DMS114 treated with DMSO at 0.1 percent for 48 hours (cell line): ENCODE results near the gene SECTM1.

Source experiments
- DNase-seq: peaks from one replicate; lab custom pipeline; 2025; ENCODE audit not compliant: unreplicated experiment; lab: John Stamatoyannopoulos, UW

Gene SECTM1

GRCh38 chr17:82328994-82329507, 4.5 kb downstream of the SECTM1 start:
- no peak for DNase-seq

GRCh38 chr17:82328141-82328993, 5.2 kb downstream of the SECTM1 start:
- DNase-seq: no peak

GRCh38 chr17:82327757-82328140, 5.8 kb downstream of the SECTM1 start:
- DNase-seq: no peak

- no peak for DNase-seq
These were observed 6.3 kb downstream of the SECTM1 start for GRCh38 chr17:82327289-82327688.

- no peak for DNase-seq
These were observed 8.0 kb downstream of the SECTM1 start for GRCh38 chr17:82325286-82326180.

GRCh38 chr17:82324566-82325285, 8.8 kb downstream of the SECTM1 start:
- no peak for DNase-seq

GRCh38 chr17:82323514-82324234, 9.9 kb downstream of the SECTM1 start:
- DNase-seq: no peak

- no peak for DNase-seq
These were observed 10.8 kb downstream of the SECTM1 start for GRCh38 chr17:82322526-82323453.

- no peak for DNase-seq
These were observed 11.6 kb downstream of the SECTM1 start for GRCh38 chr17:82321947-82322466.

GRCh38 chr17:82320956-82321927, 12.3 kb downstream of the SECTM1 start:
- DNase-seq: no peak

GRCh38 chr17:82320140-82320840, 13.3 kb downstream of the SECTM1 start:
- DNase-seq: no peak

GRCh38 chr17:82319619-82320062, 13.9 kb downstream of the SECTM1 start:
- DNase-seq: no peak

GRCh38 chr17:82318772-82319606, 14.6 kb downstream of the SECTM1 start:
- no peak for DNase-seq

- no peak for DNase-seq
These were observed 15.4 kb downstream of the SECTM1 start for GRCh38 chr17:82318169-82318498.

- no peak for DNase-seq
These were observed 16.0 kb downstream of the SECTM1 start, which contains the start of gene CD7 for GRCh38 chr17:82317394-82318168. Gene CD7, minus strand, starts transcription at chr17:82317608. Its CDS starts 113 bp downstream, at chr17:82317495.
